GM18867 (cell line): ENCODE data around the gene SNX5.
A peak's percentile ranks its signal among the peaks of the same experiment; 100 is the strongest.
"Not testable (repeated sequence)": the region's sequence is repeated elsewhere in the genome, so short reads cannot be mapped to it uniquely, and the experiment has no call there.

Experiments
- ATAC-seq: cut with Tn5 transposase; IDR thresholded peaks from one replicate; pipeline ENCODE4 v1.9.1; 2021; ENCODE audit warnings: mild to moderate bottlenecking, moderate library complexity; ENCODE audit not compliant: unreplicated experiment

Gene SNX5

GRCh38 chr20:17960927-17961586 lies 7.5 kb downstream of the SNX5 start:
- no peak for ATAC-seq

GRCh38 chr20:17960400-17960885 lies 8.2 kb downstream of the SNX5 start:
- not testable (repeated sequence) for ATAC-seq

- peak; percentile 25 for ATAC-seq
Measured at GRCh38 chr20:17959257-17959627, 9.4 kb downstream of the SNX5 start.

GRCh38 chr20:17958373-17959256 lies 10.0 kb downstream of the SNX5 start:
- no peak for ATAC-seq

GRCh38 chr20:17957505-17958363 lies 10.9 kb downstream of the SNX5 start:
- ATAC-seq: no peak

- no peak for ATAC-seq
Measured at GRCh38 chr20:17956099-17956685, 12.4 kb downstream of the SNX5 start.

- no peak for ATAC-seq
Measured at GRCh38 chr20:17955302-17955701, 13.3 kb downstream of the SNX5 start.

GRCh38 chr20:17953935-17954334 lies 14.7 kb downstream of the SNX5 start:
- no peak for ATAC-seq

GRCh38 chr20:17952692-17953684 lies 15.6 kb downstream of the SNX5 start:
- ATAC-seq: no peak

GRCh38 chr20:17951323-17951722 lies 17.3 kb downstream of the SNX5 start:
- no peak for ATAC-seq

- no peak for ATAC-seq
Measured at GRCh38 chr20:17950670-17951069, 17.9 kb downstream of the SNX5 start.

- ATAC-seq: no peak
Measured at GRCh38 chr20:17949899-17950298, 18.7 kb downstream of the SNX5 start.

GRCh38 chr20:17948442-17948841 lies 20.2 kb downstream of the SNX5 start:
- ATAC-seq: no peak

GRCh38 chr20:17947474-17947815 lies 21.1 kb downstream of the SNX5 start:
- no peak for ATAC-seq

- ATAC-seq: no peak
Measured at GRCh38 chr20:17946572-17947473, 21.8 kb downstream of the SNX5 start.

- ATAC-seq: no peak
Measured at GRCh38 chr20:17946040-17946439, 22.6 kb downstream of the SNX5 start.

GRCh38 chr20:17944854-17945474 lies 23.6 kb downstream of the SNX5 start:
- no peak for ATAC-seq

GRCh38 chr20:17943343-17943742 lies 25.3 kb downstream of the SNX5 start:
- ATAC-seq: peak; percentile 80
